Esophagus squamous epithelium (tissue), 4 donors: ENCODE results near the gene SEC16B.

Experiments
- CTCF ChIP-seq, 6 experiments: fragments of 450-650 bp in 4 of 6; fragments of 200-600 bp in 2 of 6; sonication (generic) in 2 of 6; IDR thresholded peaks; one replicate each; pipeline ENCODE4 v1.5.1; 2016 to 2019; ENCODE audit warnings: antibody characterized with exemption in 6 of 6, mild to moderate bottlenecking in 4 of 6, moderate library complexity in 4 of 6
- POLR2A ChIP-seq, 4 donors: fragments of 450-650 bp; IDR thresholded peaks; one replicate each; pipeline ENCODE4 v1.6.1; 2017; ENCODE audit warnings: antibody characterized with exemption in 4 of 4, mild to moderate bottlenecking in 4 of 4, moderate library complexity in 3 of 4

DNA sequence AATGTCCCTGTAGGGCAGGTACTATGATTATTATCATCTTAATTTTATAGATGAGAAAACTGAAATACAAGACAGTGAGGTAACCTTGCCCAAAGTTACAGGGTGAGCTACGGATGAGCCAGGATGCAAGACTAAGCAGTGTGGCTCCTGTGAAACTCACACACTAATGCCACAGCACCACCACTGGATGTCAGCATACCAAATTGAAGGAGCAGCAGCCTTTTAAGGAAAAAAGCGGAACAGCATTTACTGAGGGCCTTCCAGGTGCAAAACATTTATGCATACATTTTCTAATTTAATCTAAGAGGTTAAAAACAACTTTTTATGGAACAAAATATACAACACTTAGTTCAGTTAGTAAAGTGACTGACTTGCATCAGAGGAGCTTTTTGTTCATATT lies 41.7 kb downstream of the SEC16B start:
- TF ChIP-seq CTCF (IDR thresholded peaks at IDR 0.05), result no peak
- TF ChIP-seq POLR2A (IDR thresholded peaks at IDR 0.05), result no peak
